ENCODE results near the gene SERF1A. TPM values are rescaled to one million over a fixed set of nuclear protein-coding genes. Genes with fewer than 3 reads are reported as not detected.
"Not testable (repeated sequence)": the region's sequence is repeated elsewhere in the genome, so short reads cannot be mapped to it uniquely, and the experiment has no call there.

The SERF1A gene
- 1.3 TPM for polyA plus RNA-seq (2013, experiment 1 of 2; ENCODE audit: insufficient read length)
- polyA plus RNA-seq (2013, experiment 2 of 2; ENCODE audit: insufficient read length), result 0.37 TPM

DNA sequence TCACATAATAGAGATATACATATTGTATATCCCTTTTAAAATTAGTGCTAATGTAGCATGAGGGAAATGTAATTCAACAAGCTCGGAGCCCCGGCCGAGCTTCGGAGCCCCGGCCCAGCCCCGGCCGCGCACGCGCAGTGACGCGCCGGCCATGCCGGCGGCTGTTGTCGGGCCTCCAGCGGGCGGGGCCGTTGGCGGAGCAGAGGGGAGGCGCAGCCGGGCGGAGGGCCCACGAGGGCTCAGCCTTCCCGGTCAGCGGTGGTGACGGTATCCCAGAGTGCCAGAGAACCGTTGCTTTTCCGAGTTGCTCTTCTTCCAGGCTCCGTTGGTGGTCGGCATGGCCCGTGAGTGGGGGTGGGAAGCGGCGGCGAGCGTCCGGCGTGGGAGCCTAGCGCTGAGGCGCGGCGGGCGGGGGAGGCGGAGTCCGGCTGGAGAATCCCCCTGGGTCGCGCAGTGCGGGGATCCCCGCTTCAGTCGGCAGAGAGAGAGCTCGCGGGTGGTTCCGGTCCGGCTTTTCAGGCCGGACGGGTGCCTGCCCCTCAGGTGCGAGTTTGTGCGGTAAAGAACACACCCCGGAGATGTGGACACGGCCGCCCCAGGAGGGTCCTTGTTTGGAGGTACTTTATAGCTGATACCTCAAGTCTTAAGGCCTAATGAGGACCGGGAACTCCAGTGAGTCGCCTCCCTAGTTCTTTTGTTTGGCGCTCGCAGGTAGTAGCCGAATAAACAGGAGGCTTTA, at the start of gene SERF1A:
Gene SERF1A, plus strand, starts transcription at position 137 of the 739 bp plus-strand sequence. Its CDS starts 201 bp downstream, at position 338.
- not testable (repeated sequence) for DNase-seq

DNA sequence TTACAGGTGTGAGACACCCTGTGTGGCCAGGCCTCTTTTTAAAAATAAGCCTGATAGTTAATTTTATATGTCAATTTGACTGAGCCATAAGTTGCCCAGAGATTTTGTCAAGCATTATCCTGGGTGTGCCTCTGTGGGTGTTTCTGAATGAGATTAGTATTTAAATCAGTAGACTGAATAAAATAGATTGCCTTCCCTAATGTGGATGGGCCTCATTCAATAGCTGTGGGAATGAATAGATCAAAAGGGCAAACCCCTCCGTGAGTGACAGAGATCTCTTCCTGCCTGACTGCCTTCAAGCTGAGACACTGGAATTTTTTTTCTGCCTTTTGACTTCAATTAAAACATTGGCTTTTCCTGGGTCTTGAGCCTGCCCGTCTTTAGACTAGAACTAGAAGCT, 33.7 kb upstream of the SERF1A start:
- not testable (repeated sequence) for DNase-seq

DNA sequence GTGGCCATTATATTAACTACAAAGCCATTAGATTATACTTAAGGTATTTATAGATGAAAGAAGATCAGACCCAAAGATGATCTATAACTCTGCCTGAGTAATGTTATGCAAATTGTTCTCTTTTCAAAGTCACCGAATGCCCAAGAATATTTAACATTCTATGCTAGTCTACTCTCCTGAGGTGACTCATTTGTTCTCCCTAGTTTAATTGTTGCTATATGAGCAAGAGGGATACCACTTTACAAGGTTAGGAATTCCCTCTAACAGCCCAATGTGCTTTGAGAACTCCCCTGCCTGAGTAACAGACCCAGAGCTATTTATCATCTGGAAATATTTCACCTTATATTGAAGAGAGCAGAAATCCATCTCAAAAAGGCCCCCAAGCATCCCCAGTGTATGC, 29.8 kb upstream of the SERF1A start:
- DNase-seq, result not testable (repeated sequence)

DNA sequence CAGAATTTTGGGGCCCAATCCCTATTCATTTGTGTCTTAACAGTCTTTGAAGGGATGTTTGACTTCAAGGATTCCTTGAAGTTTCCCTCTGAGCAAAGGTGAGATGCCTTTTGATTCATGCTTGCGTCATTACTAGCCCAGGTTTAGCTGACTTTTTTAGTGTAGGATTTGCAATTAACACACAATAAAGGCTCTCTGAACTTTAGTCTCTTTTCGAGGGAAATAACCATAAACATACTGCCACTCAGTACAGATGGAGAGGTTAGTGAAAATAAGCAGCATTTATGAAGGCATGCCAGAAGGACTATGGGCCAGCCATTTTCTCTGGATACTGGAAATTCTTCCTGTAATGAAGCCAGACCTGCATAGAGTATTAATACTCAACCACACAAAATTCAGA, 4.4 kb upstream of the SERF1A start:
- DNase-seq, result not testable (repeated sequence)

DNA sequence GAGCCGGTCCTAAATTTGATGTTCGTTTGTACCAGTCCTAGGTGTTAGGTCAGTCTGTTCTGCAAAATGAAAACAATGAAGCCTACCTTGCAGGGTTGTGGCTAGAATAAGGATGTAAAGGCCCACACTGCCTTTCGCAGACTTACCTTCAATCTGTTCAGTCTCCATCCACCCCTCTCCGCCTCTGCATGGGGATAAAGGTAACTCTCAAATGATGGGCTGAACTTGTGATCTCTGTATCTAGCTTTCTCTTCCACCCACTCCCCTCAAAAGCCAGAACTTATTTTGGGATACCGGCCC, 753 bp downstream of the SERF1A start:
- DNase-seq, result not testable (repeated sequence)

DNA sequence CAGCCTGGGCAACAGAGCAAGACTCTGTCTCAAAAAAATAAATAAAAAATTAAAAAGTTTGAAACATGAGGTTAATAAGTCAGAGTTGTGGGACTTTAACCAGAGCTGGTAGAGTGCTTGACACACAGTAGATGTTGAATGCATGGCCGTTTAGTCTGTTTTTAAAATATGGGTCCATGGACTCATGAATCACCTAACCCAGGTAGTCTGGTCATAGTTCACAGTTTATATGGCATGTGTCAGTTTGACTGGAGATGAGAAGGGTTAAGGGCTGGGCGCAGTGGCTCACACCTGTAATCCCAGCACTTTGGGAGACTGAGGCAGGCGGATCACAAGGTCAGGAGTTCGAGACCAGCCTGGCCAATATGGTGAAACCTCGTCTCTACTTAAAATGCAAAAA, 6.2 kb downstream of the SERF1A start:
- not testable (repeated sequence) for DNase-seq

DNA sequence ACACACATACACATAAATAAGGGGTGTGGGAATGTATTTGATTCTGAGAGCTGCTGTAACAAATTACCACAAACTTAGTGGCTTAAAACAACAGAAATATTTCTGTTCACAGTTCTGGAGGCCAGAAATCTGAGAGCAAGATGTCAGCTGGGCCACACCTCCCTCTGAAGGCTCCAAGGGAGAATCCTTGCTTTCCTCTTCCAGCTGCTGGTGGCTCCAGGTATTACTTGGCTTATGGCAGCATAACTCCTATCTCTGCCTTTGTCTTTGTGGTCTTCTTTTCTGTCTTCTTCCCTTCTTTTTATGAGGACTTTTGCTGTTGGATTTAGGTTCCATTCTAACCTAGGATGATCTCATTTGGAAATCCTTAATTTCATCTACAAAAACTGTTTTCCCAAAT, 16.4 kb downstream of the SERF1A start:
- not testable (repeated sequence) for DNase-seq

DNA sequence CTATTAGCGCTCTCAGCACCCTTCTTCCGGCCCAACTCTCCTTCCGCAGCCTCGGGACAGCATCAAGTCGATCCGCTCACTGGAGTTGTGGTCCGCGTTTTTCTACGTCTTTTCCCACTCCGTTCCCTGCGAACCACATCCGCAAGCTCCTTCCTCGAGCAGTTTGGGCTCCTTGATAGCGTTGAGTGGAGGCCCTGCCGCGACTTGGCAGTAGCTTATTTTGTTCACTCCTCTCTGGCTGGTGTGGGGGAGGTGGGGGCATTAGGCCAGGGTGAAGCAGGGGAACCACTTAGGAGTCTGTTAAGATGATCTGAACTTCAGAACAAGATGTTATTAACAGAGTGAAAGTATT, 24.7 kb downstream of the SERF1A start:
- not testable (repeated sequence) for DNase-seq

DNA sequence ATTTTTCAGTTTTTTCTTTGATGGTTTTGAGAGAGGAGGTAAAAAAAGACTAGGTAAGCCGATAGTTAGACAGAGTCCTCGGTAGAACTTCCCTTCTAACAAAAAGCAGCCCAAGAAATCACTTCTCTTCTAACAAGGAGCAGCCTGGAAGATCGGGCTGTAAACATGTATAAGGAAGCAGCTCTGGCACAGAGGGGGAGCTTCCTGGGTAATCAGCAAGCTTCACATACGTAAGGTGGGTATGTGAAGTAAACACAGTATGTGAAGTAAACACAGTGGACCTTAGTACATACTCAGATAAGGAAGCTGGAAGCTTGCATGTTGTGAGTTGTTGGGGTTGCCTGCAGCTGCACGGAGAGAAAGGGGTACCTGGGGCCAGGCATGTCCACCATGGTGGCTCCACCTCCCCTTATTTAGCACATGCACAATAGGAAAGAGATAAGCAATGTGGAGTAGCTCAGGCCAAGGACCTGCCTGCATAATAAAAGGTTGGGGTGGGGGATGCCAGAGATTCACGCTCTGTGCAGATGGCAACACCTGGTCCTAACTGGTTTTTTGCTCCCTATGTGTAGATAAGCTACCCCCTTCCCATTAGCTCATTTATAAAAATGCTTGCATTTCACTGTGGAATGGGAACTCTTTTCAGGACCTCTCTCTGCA, 31.4 kb downstream of the SERF1A start:
- DNase-seq, result not testable (repeated sequence)

DNA sequence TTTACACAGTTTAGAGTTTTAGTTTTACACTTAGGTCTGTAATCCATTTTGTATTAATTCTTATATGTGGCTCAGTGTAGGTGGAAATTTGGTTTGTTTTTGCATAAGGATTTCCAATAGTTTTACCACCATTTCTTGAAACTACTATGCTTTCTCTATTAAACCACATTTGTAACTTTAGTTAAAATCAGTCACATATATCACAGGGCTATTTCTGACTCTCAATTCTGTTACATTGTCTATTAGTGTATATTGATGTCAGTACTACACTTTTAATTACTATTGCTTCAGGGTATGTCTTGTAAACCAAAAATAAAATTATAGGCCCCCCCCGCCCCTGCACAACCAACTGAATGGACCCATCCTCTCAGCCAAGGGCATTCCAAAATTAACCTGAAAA, 32.1 kb downstream of the SERF1A start:
- DNase-seq, result not testable (repeated sequence)

DNA sequence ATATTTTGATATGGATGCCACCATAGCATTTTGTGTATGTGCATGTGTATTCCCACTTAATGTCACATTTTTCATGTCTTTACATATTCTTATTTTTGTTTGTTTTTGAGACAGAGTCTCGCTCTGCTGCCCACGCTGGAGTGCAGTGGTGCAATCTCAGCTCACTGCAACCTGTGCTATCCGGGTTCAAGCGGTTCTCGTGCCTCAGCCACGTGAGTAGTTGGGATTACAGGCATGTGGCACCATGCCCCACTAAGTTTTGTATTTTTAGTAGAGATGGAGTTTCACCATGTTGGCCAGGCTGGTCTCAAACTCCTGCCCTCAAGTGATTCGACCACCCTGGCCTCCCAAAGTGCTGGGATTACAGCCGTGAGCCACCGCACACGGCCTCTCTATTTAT, 52.6 kb downstream of the SERF1A start:
- not testable (repeated sequence) for DNase-seq

All from fibroblast of skin of scalp (primary cell).